Head of caudate nucleus (tissue), 42 donors: ENCODE measurements around the gene CRIP2.
A peak's percentile ranks its signal among the peaks of the same experiment; 100 is the strongest.

Experiments used
- DNase-seq, 42 donors: peaks; one replicate each; pipeline versions ENCODE4 v3.0.0 to v3.0.0-alpha.2; 2020 to 2021; ENCODE audit warnings: mixed read lengths in 7 of 42
- intact Hi-C: fragments of 100-400 bp; cut with DNase I; formaldehyde crosslinking; loops from one replicate; pipeline ENCODE4 v1.15.0; 2022

Gene CRIP2

DNA sequence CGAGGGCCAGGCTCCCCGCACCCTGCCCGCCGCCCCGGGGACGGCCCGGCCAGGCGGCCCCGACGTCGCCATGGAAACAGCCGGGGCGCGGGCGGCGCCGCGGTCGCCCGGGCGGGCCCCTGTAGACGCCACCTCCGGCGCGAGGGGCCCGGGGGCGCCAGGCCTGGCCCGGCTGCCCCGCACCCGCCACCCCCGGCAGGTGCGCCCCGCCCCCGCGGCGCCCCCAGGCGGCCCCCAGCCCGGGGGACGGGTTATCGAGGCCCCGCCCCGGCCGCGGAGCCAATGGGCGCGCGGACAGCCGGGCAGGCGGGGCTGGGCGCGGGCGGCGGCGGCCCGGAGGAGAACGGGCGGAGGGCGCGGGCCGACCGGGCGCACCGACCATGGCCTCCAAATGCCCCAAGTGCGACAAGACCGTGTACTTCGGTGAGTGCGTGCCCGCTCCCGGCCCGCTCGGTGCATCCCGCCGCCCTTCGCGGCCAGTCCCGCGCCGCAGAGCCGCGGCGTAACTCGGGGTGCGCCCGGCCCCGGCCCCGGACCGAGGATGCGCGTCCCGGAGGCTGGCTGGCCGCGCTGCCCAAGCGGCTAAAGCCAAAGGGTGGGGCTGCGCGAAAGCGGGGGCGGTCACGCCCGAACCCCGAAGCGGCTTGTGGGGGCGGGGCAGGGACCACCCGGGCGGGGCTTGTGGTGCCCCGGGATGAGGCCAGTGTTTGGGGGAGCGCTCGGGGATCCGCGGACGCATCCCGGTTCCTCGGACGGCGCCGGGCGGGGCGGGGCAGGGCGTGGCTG lies at the start of gene CRIP2:
Gene CRIP2 (plus strand): TSS at position 339 of the 786 bp plus-strand sequence. CDS start 42 bp downstream, at position 381.
- peak in 21 of 42 donors; percentile 38 to 72 (median 63) for DNase-seq
- intact Hi-C loops = loop anchor here (5.0 kb wide), 1 partner anchor 62 kb away; no protein-coding TSS in a partner anchor

- intact Hi-C loops = no loop called here
- no peak for DNase-seq
Measured at GRCh38 chr14:105424861-105425260, 49.8 kb upstream of the CRIP2 start.

- intact Hi-C loops = no loop called here
- no peak for DNase-seq
Measured at GRCh38 chr14:105425823-105426247, 48.8 kb upstream of the CRIP2 start.

- intact Hi-C loops = no loop called here
- DNase-seq = no peak
Measured at GRCh38 chr14:105426416-105427130, 48.0 kb upstream of the CRIP2 start.

DNA sequence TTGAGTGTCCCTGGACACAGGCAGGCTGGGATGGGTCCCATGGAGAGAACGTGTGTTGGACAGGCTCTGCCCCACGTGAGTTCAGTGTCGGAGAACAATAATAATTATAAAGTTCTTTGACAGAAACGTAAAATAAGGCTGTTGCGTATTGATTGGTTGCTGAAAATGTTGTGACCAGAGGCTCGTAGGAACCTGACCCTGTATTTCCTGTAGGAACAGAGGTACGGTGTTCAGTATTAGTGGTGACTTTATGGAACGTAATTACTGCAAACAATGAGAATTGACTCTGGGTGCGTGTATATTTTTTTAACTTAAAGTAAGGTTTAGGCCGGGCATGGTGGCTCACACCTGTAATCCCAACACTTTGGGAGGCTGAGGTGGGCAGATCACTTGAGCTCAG lies 47.2 kb upstream of the CRIP2 start:
- intact Hi-C loops = no loop called here

GRCh38 chr14:105427936-105428485 lies 46.6 kb upstream of the CRIP2 start:
- no peak for DNase-seq
- intact Hi-C loops = no loop called here

More for the DNA sequence above, 47.2 kb upstream of the CRIP2 start:
- DNase-seq = no peak

- intact Hi-C loops = no loop called here
- DNase-seq = no peak
Measured at GRCh38 chr14:105430042-105430441, 44.6 kb upstream of the CRIP2 start.

DNA sequence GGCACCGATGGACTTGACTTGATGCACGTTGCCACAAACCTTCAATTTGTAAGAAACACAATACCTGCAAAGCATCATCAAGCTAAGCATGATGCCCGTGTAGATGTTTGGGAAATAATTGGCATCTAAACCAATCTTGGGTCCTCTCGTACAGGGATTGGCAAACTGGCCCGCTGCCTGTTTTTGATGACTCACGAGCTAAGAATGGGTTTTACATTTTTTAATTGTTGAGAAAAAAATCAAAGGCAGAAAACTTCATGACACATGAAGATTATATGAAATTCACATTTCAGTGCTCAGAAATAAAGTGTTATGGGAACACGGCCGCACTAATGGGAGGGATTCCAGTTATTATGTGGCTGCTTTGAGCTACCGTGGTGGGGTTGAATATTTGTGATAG lies 44.1 kb upstream of the CRIP2 start:
- intact Hi-C loops = no loop called here
- DNase-seq = no peak

GRCh38 chr14:105431256-105431655 lies 43.4 kb upstream of the CRIP2 start:
- DNase-seq = no peak
- intact Hi-C loops = no loop called here

GRCh38 chr14:105432657-105433056 lies 42.0 kb upstream of the CRIP2 start:
- DNase-seq = no peak
- intact Hi-C loops = no loop called here

GRCh38 chr14:105433161-105433605 lies 41.4 kb upstream of the CRIP2 start:
- DNase-seq = no peak
- intact Hi-C loops = no loop called here

GRCh38 chr14:105436402-105436801 lies 38.2 kb upstream of the CRIP2 start:
- intact Hi-C loops = no loop called here
- no peak for DNase-seq

- intact Hi-C loops = no loop called here
- DNase-seq = no peak
Measured at GRCh38 chr14:105436891-105437722, 37.5 kb upstream of the CRIP2 start.

- no peak for DNase-seq
- intact Hi-C loops = no loop called here
Measured at GRCh38 chr14:105437723-105438500, 36.7 kb upstream of the CRIP2 start.

DNA sequence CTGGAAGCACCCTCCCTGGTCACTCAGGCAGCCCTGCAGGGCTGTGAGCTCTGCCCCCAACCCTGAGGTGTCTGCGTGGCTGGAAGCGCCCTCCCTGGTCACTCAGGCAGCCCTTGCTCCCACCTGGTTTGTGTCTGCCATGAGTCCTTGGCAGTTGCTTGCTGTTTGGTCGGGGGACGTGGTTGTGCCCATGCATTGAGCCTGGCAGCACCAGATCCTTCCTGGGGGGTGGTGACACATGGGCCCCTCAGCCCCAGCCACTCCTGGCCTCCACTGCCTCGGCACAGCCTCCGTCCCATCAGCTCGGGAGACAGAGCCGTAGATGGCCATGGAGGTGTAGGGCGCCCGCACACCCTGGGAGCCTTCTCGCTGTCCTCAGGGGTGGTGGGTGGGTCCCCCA lies 35.4 kb upstream of the CRIP2 start:
- DNase-seq = no peak
- intact Hi-C loops = no loop called here

DNA sequence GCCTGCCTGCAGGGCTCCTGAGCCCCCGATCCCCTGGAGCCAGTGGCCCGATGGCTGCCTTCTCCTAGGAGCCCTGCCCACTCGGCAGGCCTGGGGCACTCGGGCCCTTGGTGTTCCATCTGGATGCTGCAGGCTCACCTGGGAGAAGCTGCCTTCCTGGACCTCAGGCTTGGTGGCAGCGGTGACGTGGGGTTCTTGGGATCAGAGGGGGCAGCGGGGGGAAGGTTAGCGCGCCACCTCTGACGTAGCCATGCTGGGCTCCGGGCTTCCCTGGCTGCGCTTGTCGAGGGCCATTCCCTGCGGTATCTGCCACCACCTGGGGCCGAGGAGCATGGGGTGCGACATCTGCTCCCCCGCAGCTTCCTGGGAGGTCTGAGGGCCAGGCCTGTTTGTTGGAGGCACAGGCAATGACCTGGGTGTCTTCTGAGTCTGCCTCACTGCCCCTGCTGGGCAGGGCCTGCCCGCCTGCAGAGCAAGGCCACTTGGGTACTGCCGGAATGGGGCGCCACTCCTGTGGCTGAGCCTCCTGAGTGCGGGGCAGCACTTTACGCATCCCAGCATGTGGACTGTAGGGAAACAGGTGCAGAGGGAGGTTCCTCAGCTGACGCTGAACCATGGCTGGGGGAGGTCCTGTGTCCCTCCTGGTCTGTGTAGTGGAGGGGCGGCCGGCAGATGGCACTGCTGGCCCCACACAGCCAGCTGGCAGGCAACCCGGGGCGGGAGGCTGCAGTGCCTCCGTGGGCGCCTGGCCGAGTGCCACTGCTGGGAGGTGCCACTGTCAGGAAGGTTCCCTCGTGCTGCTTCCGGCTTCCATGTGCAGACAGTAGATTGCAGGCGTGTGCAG lies 34.7 kb upstream of the CRIP2 start:
- intact Hi-C loops = no loop called here
- no peak for DNase-seq

DNA sequence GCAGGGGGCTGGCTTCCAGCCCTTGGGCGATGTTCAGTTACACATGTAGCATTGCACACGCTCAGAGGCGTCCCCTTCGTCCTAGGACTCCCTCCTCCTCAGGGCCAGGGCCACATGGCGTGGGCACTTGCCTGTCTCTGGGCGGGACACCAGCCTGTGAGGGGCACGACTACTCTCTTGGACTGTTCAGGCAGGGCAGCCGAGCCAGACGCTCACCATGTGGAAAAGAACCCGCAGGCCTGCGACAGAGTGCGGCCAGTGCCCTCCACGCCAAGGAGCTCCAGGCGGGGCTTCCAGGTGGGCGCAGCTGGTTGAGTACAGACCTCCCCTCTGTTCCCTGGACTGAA lies 34.1 kb upstream of the CRIP2 start:
- intact Hi-C loops = no loop called here
- DNase-seq = no peak

- DNase-seq = no peak
- intact Hi-C loops = no loop called here
Measured at GRCh38 chr14:105440992-105441391, 33.6 kb upstream of the CRIP2 start.
